Thyroid gland (tissue), 4 donors: ENCODE results near the gene LYRM4.

ENCODE experiments used
- POLR2A ChIP-seq, 2 donors: fragments of 450-650 bp; IDR thresholded peaks; one replicate each; pipeline ENCODE4 v1.6.1; 2017; ENCODE audit warnings: antibody characterized with exemption in 2 of 2, mild to moderate bottlenecking in 2 of 2, moderate library complexity in 1 of 2
- TF ChIP-seq, protein P1 (sequence below), 6 experiments: fragments of 200-600 bp in 3 of 6; fragments of 450-650 bp in 3 of 6; sonication (generic) in 3 of 6; IDR thresholded peaks; one replicate each; pipeline ENCODE4 v1.5.1; 2016 to 2019; ENCODE audit warnings: antibody characterized with exemption in 6 of 6, mild to moderate bottlenecking in 2 of 6, inconsistent platforms in 1 of 6, moderate library complexity in 1 of 6

DNA sequence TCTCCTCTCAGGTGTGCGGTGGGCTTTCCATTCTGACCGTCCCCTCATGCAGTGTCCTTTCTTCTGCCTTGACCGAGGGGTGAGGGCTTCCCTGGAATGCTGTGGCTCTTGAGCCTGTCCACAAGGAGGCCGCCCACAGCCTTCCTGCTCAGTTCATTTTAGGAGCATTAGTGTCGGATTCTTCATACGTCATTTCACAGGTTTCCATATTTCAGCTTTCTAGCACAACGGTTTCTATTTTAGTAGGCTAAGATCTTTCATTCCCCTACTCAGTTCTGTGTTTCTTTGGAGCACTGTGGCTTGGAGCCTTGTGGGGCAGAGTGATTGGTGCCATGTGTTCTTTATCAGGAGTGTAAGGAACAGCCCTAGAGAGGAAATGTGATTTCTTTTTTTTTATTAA lies 170.1 kb downstream of the LYRM4 start:
- TF ChIP-seq, protein P1, sequence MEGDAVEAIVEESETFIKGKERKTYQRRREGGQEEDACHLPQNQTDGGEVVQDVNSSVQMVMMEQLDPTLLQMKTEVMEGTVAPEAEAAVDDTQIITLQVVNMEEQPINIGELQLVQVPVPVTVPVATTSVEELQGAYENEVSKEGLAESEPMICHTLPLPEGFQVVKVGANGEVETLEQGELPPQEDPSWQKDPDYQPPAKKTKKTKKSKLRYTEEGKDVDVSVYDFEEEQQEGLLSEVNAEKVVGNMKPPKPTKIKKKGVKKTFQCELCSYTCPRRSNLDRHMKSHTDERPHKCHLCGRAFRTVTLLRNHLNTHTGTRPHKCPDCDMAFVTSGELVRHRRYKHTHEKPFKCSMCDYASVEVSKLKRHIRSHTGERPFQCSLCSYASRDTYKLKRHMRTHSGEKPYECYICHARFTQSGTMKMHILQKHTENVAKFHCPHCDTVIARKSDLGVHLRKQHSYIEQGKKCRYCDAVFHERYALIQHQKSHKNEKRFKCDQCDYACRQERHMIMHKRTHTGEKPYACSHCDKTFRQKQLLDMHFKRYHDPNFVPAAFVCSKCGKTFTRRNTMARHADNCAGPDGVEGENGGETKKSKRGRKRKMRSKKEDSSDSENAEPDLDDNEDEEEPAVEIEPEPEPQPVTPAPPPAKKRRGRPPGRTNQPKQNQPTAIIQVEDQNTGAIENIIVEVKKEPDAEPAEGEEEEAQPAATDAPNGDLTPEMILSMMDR (IDR thresholded peaks at IDR 0.05) = no peak
- no peak for TF ChIP-seq POLR2A (IDR thresholded peaks at IDR 0.05)
